ENCODE data around the gene PRAME. TPM values are rescaled to one million over a fixed set of nuclear protein-coding genes. Genes with fewer than 3 reads are reported as not detected.

Gene PRAME
- total and polyA plus RNA-seq, 2 of the 13 experiments (the other 11 are each of a cell fraction or from before 2014, with no cell fraction given) = 0.11 to 0.83 TPM

- H3K4me3 ChIP-seq (replicated peaks in 1 of 3; ENCODE audit: insufficient read depth in 1 of 3, low read depth in 2 of 3, low read length in 3 of 3) = no peak overlapping the region
- CTCF ChIA-PET (ENCODE audit: low intra/inter-chr PET ratio, low total read pairs) = no interaction called here
- no peaks in the 10 kb centered on the region for H3K4me1 ChIP-seq (ENCODE audit: insufficient read depth, low read length)
- DNase-seq (ENCODE audit: low spot score) (no peak), FAIRE-seq (no peak), ATAC-seq (no peak)
- TF ChIP-seq SIX1 (CRISPR knock-in tag; IDR thresholded peaks at IDR 0.05; ENCODE audit: borderline replicate concordance) = no peak
- no peak for TF ChIP-seq ZNF451 (CRISPR knock-in tag; IDR thresholded peaks at IDR 0.05)
- TF ChIP-seq ZKSCAN8 (CRISPR knock-in tag; IDR thresholded peaks at IDR 0.05; ENCODE audit: borderline replicate concordance) = no peak
- no peak for TF ChIP-seq KAT7 (CRISPR knock-in tag; IDR thresholded peaks at IDR 0.05; ENCODE audit: borderline replicate concordance)
- no peak for TF ChIP-seq ZNF598 (CRISPR knock-in tag; IDR thresholded peaks at IDR 0.05; ENCODE audit: borderline replicate concordance)
- TF ChIP-seq ZNF33B (CRISPR knock-in tag; IDR thresholded peaks at IDR 0.05) = no peak
- no peak overlapping the region for H2AFZ ChIP-seq (ENCODE audit: low read length)
- no peak overlapping the region for H3K9ac ChIP-seq (ENCODE audit: insufficient read depth, low read depth, low read length)
- H3K4me2 ChIP-seq (ENCODE audit: low read depth, low read length) = no peak overlapping the region
- no peaks in the 10 kb centered on the region for H3K9me3 ChIP-seq (ENCODE audit: low read length)
- H3K36me3 ChIP-seq (replicated peaks in 1 of 2; ENCODE audit: control insufficient read depth in 1 of 2, insufficient read depth in 2 of 2, low read length in 2 of 2) = no peaks in the 10 kb centered on the region
- 43% methylated on average over 4 of the region's 7 CpGs for WGBS (ENCODE audit: low lambda C conversion rate)
- in situ Hi-C loops (cut with HindIII; ENCODE audit: extremely low pct_ligation_motif_present, low pct_unique_long_range_greater_than_20kb) (no loop called here), intact Hi-C loops (cut with micrococcal nuclease; ENCODE audit: unreplicated experiment) (loop anchor here (10.0 kb wide), 1 partner anchor 115 kb away; no protein-coding TSS in a partner anchor)
- H3K27ac ChIP-seq (ENCODE audit: extremely low read length, insufficient read depth, low read length) = no peak overlapping the region
- no peaks in the 10 kb centered on the region for H3K79me2 ChIP-seq (ENCODE audit: insufficient read depth, low read length)
- POLR2A ChIA-PET = no interaction called here
- no peaks in the 10 kb centered on the region; the same call in 1 of the 2 replicates for H4K20me1 ChIP-seq (ENCODE audit: insufficient read depth, low read length)
- BruUV-seq (replicated peaks) = no TSS peak
- peaks cover 0 to 18% of the 10 kb centered on the region in 2 experiments; a peak in 2 of 5 replicates for H3K27me3 ChIP-seq (ENCODE audit: control insufficient read depth in 1 of 2, insufficient read depth in 2 of 2, low read length in 2 of 2)
These were observed 21.0 kb upstream of the PRAME start for GRCh38 chr22:22579869-22580604.

DNA sequence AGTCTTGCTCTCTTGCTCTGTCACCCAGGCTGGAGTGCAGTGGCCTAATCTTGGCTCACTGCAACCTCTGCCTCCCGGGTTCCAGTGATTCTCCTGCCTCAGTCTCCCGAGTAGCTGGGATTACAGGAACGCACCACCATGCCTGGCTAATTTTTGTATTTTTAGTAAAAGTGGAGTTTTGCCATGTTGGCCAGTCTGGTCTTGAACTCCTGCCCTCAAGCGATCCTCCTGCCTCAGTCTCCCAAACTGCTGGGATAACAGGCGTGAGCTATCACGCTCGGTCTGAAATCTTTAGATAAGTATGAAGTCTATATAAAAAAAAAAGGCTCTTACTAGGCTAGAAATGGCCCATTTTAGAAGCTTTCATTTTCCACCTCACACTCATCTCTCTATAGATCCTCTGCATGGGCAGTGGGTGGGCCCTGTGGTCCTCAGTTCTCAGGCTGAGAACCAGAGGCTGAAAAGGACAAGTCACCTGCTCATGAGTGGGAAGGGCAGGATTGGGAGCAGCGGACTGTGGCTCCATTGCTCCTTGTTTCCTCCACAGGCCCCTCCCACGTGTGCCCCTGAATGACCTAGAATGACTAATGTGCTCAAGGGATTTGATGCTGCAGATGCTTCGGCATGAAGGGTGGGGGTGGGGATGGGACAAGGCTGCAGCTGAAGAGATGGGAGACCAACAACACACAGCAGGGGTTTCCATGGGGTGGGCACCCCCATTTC, 19.8 kb upstream of the PRAME start:
- 35% methylated on average over 10 of the region's 10 CpGs for WGBS (ENCODE audit: low lambda C conversion rate)
- POLR2A ChIA-PET = no interaction called here
- TF ChIP-seq SCMH1 (CRISPR knock-in tag; IDR thresholded peaks at IDR 0.05; ENCODE audit: borderline replicate concordance) (no peak), MYPOP (CRISPR knock-in tag; IDR thresholded peaks at IDR 0.05) (no peak), GTF2F1 (IDR thresholded peaks at IDR 0.05; ENCODE audit: low read length) (no peak), ZNF784 (CRISPR knock-in tag; IDR thresholded peaks at IDR 0.05; ENCODE audit: borderline replicate concordance) (no peak), PTBP1 (IDR thresholded peaks at IDR 0.05; ENCODE audit: low read depth, low read length, poor library complexity, severe bottlenecking) (no peak)
- TF ChIP-seq, protein P1, sequence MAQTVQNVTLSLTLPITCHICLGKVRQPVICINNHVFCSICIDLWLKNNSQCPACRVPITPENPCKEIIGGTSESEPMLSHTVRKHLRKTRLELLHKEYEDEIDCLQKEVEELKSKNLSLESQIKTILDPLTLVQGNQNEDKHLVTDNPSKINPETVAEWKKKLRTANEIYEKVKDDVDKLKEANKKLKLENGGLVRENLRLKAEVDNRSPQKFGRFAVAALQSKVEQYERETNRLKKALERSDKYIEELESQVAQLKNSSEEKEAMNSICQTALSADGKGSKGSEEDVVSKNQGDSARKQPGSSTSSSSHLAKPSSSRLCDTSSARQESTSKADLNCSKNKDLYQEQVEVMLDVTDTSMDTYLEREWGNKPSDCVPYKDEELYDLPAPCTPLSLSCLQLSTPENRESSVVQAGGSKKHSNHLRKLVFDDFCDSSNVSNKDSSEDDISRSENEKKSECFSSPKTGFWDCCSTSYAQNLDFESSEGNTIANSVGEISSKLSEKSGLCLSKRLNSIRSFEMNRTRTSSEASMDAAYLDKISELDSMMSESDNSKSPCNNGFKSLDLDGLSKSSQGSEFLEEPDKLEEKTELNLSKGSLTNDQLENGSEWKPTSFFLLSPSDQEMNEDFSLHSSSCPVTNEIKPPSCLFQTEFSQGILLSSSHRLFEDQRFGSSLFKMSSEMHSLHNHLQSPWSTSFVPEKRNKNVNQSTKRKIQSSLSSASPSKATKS (CRISPR knock-in tag; IDR thresholded peaks at IDR 0.05) = no peak

More for the DNA sequence above, 19.8 kb upstream of the PRAME start:
- DNase-seq (ENCODE audit: low spot score) (no peak), ATAC-seq (no peak), FAIRE-seq (no peak)
- Histone ChIP-seq H3K9ac (ENCODE audit: insufficient read depth, low read depth, low read length) (no peak overlapping the region), H2AFZ (ENCODE audit: low read length) (no peak overlapping the region), H3K4me2 (ENCODE audit: low read depth, low read length) (no peak overlapping the region), H3K9me3 (ENCODE audit: low read length) (no peaks in the 10 kb centered on the region), H3K4me1 (ENCODE audit: insufficient read depth, low read length) (no peaks in the 10 kb centered on the region), H3K27me3 (ENCODE audit: control insufficient read depth in 1 of 2, insufficient read depth in 2 of 2, low read length in 2 of 2) (peaks cover 0 to 18% of the 10 kb centered on the region in 2 experiments; a peak in 2 of 5 replicates), H3K4me3 (replicated peaks in 1 of 3; ENCODE audit: insufficient read depth in 1 of 3, low read depth in 2 of 3, low read length in 3 of 3) (no peak overlapping the region), H4K20me1 (ENCODE audit: insufficient read depth, low read length) (no peaks in the 10 kb centered on the region; the same call in 1 of the 2 replicates), H3K36me3 (replicated peaks in 1 of 2; ENCODE audit: control insufficient read depth in 1 of 2, insufficient read depth in 2 of 2, low read length in 2 of 2) (no peaks in the 10 kb centered on the region), H3K27ac (ENCODE audit: extremely low read length, insufficient read depth, low read length) (no peak overlapping the region), H3K79me2 (ENCODE audit: insufficient read depth, low read length) (no peaks in the 10 kb centered on the region)
- intact Hi-C loops (cut with micrococcal nuclease; ENCODE audit: unreplicated experiment) = no loop called here
- no TSS peak for BruUV-seq (replicated peaks)
- CTCF ChIA-PET (ENCODE audit: low intra/inter-chr PET ratio, low total read pairs) = no interaction called here
- in situ Hi-C loops (cut with HindIII; ENCODE audit: extremely low pct_ligation_motif_present, low pct_unique_long_range_greater_than_20kb) = no loop called here

Measured in HepG2 (cell line).